AG09319 (cell line): ENCODE measurements around the gene TNFRSF18.

Experiments used
- DNase-seq: peaks from one replicate; pipeline ENCODE4 v3.0.0-alpha.2; 2010; ENCODE audit warnings: low read depth; ENCODE audit errors: extremely low read depth
- CTCF ChIP-seq: IDR thresholded peaks from 2 replicates; pipeline ENCODE4 v1.5.1; 2011; ENCODE audit warnings: low read depth, mild to moderate bottlenecking, inconsistent platforms, low read length, moderate library complexity

TNFRSF18 gene

GRCh38 chr1:1182491-1183220, 23.7 kb downstream of the TNFRSF18 start:
- DNase-seq, result no peak
- TF ChIP-seq CTCF, result no peak

- DNase-seq, result no peak
Measured at GRCh38 chr1:1181938-1182410, 24.4 kb downstream of the TNFRSF18 start.

GRCh38 chr1:1181129-1181937, 25.1 kb downstream of the TNFRSF18 start:
- DNase-seq, result no peak
- no peak for TF ChIP-seq CTCF

More at GRCh38 chr1:1181938-1182410, 24.4 kb downstream of the TNFRSF18 start:
- TF ChIP-seq CTCF, result no peak

GRCh38 chr1:1179983-1180861, 26.2 kb downstream of the TNFRSF18 start:
- no peak for TF ChIP-seq CTCF
- DNase-seq, result no peak

GRCh38 chr1:1179346-1179982, 26.9 kb downstream of the TNFRSF18 start:
- TF ChIP-seq CTCF, result no peak
- DNase-seq, result no peak

GRCh38 chr1:1178794-1179331, 27.5 kb downstream of the TNFRSF18 start:
- no peak for TF ChIP-seq CTCF
- DNase-seq, result no peak
